ENCODE measurements around the gene IRAK2.

- TF ChIP-seq EZH2phosphoT487 (IDR thresholded peaks at IDR 0.05; ENCODE audit: insufficient read depth, low read depth) (no peak), EZH2 (IDR thresholded peaks at IDR 0.05; ENCODE audit: insufficient read depth, poor library complexity, severe bottlenecking) (no peak)
Observed at GRCh38 chr3:10140996-10141546, 23.6 kb upstream of the IRAK2 start.
